AG09319 (cell line): ENCODE results near the gene SLC9A9.

Experiments used
- DNase-seq: peaks from one replicate; pipeline ENCODE4 v3.0.0-alpha.2; 2010; ENCODE audit warnings: low read depth; ENCODE audit errors: extremely low read depth
- CTCF ChIP-seq: IDR thresholded peaks from 2 replicates; pipeline ENCODE4 v1.5.1; 2011; ENCODE audit warnings: low read depth, mild to moderate bottlenecking, inconsistent platforms, low read length, moderate library complexity

The SLC9A9 gene

GRCh38 chr3:143480344-143480743 is 367.9 kb downstream of the SLC9A9 start:
- DNase-seq, result no peak
- no peak for TF ChIP-seq CTCF

GRCh38 chr3:143479727-143480126 is 368.5 kb downstream of the SLC9A9 start:
- TF ChIP-seq CTCF, result no peak

DNA sequence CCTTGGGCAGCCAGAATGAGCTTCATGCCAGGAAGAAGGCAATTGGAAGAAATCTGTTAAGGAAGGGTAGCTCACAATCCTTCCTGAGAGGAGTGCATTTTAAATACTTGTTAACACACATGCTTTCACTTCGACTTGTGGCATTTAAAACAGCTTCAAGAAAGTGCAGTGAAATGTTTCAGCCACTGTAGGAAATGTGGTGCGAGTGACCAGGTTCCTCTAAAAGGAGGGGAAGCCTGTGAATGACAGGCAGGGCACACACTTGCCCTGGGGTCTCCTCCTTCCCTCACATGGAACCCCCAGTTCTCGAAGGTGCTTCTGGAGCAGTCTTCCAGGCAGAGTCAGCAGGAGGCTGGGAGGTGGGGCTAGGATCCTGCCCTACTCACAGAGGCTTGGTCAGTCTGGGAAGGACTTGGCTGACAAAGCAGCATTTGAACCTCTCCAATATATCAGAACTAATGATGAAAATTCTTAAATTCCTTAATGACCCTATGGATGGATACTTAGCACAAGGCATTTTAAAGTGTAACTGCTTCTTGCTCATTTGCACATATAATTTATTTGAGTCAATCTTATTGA is 370.1 kb downstream of the SLC9A9 start:
- no peak for TF ChIP-seq CTCF
- no peak for DNase-seq

More at GRCh38 chr3:143479727-143480126, 368.5 kb downstream of the SLC9A9 start:
- DNase-seq, result no peak

GRCh38 chr3:143476965-143477640 is 371.2 kb downstream of the SLC9A9 start:
- no peak for TF ChIP-seq CTCF
- no peak for DNase-seq

- DNase-seq, result no peak
- no peak for TF ChIP-seq CTCF
Measured at GRCh38 chr3:143475981-143476380, 372.3 kb downstream of the SLC9A9 start.

GRCh38 chr3:143472731-143473523 is 375.3 kb downstream of the SLC9A9 start:
- no peak for TF ChIP-seq CTCF
- DNase-seq, result no peak

DNA sequence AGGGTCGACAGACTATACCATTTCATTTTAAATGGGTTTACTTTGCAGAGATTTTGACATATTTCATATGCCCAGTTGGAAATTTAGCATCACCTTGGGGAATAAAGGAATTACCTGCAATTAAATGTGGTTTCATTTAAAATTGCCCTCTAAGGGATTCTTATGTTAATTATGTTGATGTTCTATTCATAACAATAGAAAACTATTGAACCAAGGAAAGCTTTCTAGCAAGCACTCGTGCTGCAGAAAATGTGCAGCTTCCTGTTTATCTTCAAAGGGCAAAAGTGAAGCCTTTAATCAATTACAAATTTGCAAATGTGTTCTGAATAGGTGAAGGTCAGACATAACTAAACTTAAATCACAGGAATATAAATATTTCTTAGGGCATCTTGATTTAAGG is 376.6 kb downstream of the SLC9A9 start:
- no peak for TF ChIP-seq CTCF
- no peak for DNase-seq
